A673 (cell line): ENCODE data around the gene BIRC7.

Experiments
- EZH2 ChIP-seq: fragments of 200-600 bp; sonication (generic); IDR thresholded peaks from 2 replicates; pipeline ENCODE4 v1.6.1; 2017; ENCODE audit warnings: borderline replicate concordance, low read depth, mild to moderate bottlenecking, mixed read lengths, antibody characterized with exemption, low read length; ENCODE audit not compliant: poor library complexity, severe bottlenecking
- TF ChIP-seq, protein P1 (sequence below): fragments of 300-800, 200-600 bp; sonication (generic); conservative IDR thresholded peaks from 2 replicates; pipeline ENCODE4 v1.5.1; 2017; ENCODE audit warnings: low read depth, mild to moderate bottlenecking, antibody characterized with exemption, low read length, moderate library complexity, mixed read lengths

DNA sequence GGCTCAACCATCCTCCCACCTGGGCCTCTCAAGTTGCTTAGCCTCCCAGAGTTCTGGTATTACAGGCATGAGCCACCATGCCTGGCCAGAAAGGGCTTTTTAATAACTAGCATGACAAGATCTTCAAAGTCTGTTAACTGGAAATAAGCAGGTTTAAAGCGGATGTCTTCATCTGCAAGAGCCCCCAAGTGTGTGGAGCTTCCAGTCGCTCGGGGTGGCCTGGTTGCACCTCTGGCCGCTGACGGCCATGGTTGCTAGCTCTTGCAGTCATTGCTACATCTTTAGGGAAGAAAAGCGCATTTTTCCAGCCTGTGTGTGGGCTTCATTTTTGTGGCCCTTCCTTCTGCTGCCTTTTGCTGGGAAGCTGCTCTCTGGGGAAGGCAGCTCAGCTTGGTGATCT, 44.7 kb downstream of the BIRC7 start:
- TF ChIP-seq EZH2: no peak
- TF ChIP-seq, protein P1, sequence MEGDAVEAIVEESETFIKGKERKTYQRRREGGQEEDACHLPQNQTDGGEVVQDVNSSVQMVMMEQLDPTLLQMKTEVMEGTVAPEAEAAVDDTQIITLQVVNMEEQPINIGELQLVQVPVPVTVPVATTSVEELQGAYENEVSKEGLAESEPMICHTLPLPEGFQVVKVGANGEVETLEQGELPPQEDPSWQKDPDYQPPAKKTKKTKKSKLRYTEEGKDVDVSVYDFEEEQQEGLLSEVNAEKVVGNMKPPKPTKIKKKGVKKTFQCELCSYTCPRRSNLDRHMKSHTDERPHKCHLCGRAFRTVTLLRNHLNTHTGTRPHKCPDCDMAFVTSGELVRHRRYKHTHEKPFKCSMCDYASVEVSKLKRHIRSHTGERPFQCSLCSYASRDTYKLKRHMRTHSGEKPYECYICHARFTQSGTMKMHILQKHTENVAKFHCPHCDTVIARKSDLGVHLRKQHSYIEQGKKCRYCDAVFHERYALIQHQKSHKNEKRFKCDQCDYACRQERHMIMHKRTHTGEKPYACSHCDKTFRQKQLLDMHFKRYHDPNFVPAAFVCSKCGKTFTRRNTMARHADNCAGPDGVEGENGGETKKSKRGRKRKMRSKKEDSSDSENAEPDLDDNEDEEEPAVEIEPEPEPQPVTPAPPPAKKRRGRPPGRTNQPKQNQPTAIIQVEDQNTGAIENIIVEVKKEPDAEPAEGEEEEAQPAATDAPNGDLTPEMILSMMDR: no peak
